Caki2 (cell line): ENCODE results near the gene RSPH9. TPM values are rescaled to one million over a fixed set of nuclear protein-coding genes. Genes with fewer than 3 reads are reported as not detected.
"Not testable (repeated sequence)": the region's sequence is repeated elsewhere in the genome, so short reads cannot be mapped to it uniquely, and the experiment has no call there.

ENCODE experiments used
- DNase-seq: peaks from one replicate; pipeline ENCODE4 v3.0.0-alpha.2; 2015; ENCODE audit warnings: low read depth
- in situ Hi-C: cut with HindIII; loops from 2 replicates; pipeline ENCODE4 v1.10.0; 2016; ENCODE audit warnings: low sequenced_read_pairs, low pct_unique_long_range_greater_than_20kb, mixed read lengths
- total RNA-seq: library from RNA; depleted of rRNA; stranded (reverse); fragments of >200 nt; shearing (Covaris generic); gene quantifications from 2 replicates; pipeline ENCODE4 v1.2.3, GENCODE V29; 2014; ENCODE audit warnings: low replicate concordance

RSPH9 gene
- total RNA-seq, 1 experiment from 2014 or later = not detected

DNA sequence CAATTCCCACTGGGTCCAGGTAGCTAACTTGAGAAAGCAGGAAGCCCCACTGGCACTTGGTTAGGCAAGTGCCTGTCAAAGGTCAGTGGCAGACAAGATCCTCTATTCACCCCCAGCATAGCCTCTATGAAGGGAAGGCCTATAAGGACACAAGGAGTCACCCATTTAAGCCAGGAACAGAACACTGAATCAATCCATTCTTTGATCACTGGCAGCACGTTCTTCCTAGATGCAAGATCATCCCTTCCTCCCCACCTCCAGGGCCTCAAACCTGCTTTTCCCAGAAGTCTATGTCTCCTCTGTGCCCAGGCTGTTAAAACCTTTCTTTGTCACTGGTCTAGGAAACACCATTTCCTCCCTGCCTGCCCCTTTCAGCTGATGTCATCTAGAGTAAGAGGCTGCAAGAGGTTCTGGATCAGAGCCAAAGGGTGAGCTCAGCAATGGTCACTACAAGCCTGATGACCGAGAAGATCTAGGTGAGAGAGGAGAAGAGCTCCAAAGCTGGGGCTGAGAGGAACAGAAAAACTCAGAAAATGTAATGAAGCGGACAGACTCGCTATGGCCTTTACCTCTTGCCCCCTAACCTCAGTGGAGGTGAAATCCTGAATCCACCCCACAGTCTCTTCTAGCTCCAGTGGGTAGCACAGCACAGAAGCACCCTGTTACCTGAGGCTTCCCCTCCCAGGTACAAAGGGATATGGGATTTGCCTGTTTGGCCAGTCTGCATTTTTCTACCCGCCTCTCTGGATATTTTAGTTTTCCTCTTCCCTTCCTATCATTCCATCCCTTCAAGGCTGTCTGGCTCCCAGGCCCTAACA lies 17.6 kb upstream of the RSPH9 start:
- peak; percentile 93 for DNase-seq
- in situ Hi-C loops = no loop called here

DNA sequence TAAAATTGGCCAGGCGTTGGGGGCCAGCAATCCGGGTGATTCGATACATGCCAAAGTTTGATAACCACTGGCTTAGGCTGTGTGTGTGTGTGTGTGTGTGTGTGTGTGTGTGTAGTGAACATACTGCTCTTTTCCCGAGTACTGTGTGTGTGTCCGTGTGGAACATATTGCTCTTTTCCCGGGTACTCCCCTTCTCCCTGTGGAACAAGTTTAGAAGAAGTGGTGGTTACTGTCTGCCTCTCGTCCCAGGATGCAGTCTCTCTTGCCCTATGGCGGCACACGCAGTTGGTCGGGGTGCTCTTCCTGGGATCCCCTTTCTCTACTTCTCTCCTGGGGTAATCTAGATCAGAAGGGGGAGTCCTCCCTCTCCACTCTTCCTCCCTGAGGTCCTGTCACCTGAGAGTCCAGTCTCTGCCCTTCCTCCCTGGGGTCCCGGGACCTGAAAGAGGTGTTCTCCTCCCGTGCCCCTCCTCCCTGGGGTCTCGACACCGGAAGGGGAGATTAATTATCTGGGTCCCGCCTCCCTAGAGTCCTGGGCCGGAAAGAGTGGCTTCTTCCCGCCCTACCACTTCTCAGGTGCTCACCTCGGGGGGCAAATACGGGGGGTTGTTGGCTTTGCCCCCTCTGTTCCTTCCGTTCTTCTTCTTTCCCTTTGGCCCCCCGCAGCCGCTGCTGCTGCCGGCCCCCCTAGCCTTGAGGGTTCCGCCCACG lies 16.3 kb upstream of the RSPH9 start:
- in situ Hi-C loops = no loop called here
- DNase-seq = peak; percentile 66

DNA sequence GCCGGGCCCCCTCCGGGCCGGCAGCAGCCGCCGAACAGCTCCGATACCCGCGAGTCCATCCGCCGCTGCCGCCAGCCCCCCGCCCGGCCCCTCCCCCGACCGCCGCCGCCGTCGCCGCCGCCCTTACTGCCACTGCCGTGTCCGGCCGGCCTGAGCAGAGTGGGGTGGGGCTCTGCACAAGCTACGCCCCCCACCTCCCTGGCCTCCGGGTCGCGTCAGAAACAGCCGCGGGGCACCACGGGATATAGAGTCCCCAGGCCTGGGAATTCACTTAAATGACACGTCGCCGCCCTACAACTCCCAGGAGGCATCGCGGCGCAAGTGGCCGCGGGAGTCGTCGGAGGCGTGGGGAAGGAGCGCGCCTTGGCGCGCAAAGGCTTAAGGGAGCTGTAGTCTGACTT lies 15.7 kb upstream of the RSPH9 start, which contains the start of gene GTPBP2:
GTPBP2 (minus strand) TSS at position 161 of the 401 bp plus-strand sequence; CDS start at position 59, 102 bp downstream.
- peak; percentile 99 for DNase-seq
- in situ Hi-C loops = no loop called here

DNA sequence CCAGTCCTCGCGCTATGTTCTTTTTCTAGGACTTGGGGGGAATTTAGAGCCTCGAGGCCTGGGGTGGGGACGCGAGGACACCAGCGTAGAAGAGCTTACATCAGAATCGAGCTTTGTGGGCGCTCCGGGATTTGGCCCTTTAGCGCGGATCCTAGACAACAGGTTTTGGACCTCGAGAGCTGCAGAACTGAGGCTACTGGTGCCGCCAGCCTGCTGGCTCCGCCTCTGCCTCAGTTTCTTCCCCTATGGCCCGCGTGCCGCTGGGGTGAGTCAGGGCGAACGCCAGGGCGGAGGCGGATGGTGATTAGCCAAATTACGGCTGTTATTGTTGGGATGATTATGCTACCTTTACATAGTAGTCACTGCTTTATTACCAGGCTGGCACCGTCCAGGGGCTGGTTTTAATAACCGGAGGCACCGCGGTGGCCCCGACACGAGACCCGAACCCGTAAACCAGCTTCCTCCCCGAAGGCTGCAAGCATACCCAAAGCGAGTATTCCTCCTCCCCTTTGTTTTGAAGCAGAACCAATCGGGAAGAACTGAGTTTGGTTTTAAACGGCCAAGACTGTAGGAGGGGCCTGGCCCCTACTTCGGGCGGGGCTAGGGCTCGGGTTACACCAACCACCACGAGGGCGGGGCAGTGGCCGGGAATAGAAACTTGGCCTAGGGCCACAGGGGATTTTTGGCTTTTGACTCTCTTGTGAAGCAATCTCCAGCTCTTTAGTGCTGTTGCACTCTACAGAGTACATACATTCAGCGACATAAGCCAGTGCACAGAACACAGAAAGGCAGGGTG lies 15.1 kb upstream of the RSPH9 start:
- in situ Hi-C loops = no loop called here
- peak; percentile 99 for DNase-seq

DNA sequence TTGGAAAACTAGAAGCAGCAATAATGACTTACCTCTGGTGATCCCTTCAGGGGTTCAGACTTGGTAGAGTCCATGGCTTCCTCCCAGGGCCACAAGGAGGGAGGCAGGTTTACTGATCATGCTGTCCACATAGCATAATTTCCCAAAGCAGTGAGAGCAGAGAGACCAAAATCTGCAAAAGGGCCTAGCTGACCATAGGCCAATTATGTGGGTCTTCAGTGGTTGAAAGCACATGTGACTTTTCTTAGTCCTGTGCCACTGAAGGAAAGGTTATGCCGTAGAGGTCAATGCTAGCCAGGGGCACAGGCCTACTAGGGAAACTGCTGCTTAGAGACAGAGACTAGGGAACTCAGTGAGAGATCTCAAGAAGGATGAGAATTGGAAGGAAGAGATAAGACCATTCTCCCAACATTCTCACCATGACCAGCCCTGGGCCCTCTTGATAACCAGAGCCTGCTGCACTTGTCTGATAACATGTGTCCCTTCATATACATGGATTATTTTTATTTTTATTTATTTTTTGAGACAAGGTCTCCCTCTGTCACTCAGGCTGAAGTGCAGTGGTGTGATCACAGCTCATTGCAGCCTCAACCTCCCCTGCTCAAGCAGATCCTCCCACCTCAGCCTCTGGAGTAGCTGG lies 13.7 kb upstream of the RSPH9 start:
- no peak for DNase-seq
- in situ Hi-C loops = no loop called here

DNA sequence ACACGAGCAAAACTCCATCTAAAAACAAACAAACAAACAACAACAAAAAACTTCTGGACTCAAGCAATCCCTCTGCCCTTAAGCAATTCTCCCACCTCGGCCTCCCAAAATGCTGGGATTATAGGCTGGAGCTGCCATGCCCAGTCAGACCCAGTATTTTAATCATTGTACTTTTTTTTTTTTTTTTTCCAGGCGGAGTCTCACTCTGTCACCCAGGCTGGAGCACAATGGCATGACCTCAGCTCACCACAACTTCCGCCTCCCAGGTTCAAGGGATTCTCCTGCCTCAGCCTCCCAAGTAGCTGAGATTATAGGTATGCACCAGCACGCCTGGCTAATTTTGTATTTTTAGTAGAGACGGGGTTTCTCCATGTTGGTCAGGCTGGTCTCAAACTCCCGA lies 11.8 kb upstream of the RSPH9 start:
- in situ Hi-C loops, DNase-seq: not testable (repeated sequence)

DNA sequence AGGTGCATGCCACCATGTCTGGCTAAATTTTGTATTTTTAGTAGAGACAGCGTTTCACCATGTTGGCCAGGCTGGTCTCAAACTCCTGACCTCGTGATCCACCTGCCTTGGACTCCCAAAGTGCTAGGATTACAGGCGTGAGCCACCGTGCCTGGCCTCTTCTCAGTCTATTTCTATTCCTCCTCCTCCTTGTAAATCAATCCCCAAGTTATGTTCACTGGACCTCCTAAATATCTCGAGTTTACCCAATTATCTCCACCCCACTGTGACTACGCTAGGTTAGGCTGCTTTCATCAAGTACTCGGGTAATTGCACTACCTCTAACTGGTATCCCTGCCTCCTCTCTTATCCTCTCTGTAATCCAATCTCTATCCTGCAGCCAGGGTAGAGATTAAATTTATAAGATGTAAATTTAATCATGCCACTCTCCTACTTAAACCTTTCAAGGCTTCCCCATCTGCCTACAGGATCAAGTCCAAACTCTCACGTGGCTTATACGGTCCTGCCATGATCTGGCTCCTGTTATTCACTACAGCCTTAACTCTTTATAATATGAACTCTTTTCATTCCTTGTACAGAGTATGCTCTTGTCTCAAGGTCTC lies 10.0 kb upstream of the RSPH9 start:
- in situ Hi-C loops = no loop called here
- no peak for DNase-seq

DNA sequence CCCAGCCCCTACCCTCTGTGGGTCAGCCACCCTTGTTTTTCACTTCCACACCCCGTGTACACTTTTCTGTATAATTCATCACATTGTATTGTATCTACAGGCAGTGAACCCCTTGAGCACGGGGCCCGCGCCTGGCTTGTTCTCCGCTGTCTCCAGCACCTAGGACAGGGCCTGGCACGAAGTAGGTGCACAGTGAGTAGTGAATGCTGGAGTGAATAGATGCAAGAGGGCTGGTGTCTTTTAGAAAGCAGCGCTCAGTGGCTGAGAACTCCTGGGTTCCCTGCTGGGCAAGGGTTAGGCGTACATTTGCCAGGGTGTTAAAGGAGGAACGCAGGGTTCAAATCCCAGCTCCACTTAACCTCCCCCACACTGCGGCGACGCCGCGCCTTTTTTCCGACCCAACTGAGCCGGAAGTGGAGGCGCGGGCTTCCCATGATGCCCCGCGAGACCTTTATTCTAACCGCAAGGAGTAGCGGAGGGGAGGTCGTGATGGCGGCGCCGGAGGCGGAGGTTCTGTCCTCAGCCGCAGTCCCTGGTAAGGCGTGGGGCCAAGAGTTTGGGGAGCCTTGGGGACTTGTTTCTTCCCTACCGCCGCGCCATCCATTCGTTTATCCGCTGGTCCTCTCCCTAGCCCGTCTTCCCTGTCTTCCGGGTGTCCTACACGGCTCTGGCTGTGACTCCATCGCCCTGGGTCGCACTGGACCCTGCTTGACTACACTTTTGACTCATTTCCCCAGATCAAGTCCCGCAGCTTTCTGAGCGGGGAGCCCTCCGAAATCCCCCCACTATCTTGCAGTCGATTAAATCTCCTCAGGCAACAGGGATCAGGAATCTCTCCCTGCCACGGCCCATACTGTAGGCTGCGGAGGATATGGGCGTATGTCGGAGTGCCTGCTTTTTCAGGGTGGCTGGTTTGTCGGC lies 9.2 kb upstream of the RSPH9 start, which contains the start of gene MAD2L1BP:
MAD2L1BP (plus strand) TSS at position 454 of the 921 bp plus-strand sequence; CDS start at position 490, 36 bp downstream.
- DNase-seq = peak; percentile 76
- in situ Hi-C loops = no loop called here

DNA sequence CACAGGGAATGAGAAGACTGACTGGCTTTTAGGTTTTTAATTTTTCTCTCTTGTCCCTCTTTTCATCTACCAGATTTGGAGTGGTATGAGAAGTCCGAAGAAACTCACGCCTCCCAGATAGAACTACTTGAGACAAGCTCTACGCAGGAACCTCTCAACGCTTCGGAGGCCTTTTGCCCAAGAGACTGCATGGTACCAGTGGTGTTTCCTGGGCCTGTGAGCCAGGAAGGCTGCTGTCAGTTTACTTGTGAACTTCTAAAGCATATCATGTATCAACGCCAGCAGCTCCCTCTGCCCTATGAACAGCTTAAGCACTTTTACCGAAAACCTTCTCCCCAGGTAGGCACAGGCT lies 8.6 kb upstream of the RSPH9 start:
- in situ Hi-C loops = no loop called here
- DNase-seq = no peak

DNA sequence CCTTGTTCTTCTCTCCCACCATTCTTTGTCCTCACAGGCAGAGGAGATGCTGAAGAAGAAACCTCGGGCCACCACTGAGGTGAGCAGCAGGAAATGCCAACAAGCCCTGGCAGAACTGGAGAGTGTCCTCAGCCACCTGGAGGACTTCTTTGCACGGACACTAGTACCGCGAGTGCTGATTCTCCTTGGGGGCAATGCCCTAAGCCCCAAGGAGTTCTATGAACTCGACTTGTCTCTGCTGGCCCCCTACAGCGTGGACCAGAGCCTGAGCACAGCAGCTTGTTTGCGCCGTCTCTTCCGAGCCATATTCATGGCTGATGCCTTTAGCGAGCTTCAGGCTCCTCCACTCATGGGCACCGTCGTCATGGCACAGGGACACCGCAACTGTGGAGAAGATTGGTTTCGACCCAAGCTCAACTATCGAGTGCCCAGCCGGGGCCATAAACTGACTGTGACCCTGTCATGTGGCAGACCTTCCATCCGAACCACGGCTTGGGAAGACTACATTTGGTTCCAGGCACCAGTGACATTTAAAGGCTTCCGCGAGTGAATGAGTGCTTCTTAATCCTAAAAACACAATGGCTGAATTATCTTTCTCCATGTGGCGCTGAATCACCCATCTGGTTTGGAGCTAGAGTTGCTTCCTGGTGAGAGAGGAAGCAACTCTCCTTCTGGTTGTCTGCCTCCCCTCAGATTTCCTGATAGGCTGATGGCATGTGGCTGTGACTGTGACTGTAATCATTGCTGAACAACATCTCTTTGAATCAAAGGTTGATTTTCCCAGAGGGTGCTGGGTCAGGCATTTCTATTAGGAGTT lies 4.6 kb upstream of the RSPH9 start:
- no peak for DNase-seq
- in situ Hi-C loops = no loop called here

DNA sequence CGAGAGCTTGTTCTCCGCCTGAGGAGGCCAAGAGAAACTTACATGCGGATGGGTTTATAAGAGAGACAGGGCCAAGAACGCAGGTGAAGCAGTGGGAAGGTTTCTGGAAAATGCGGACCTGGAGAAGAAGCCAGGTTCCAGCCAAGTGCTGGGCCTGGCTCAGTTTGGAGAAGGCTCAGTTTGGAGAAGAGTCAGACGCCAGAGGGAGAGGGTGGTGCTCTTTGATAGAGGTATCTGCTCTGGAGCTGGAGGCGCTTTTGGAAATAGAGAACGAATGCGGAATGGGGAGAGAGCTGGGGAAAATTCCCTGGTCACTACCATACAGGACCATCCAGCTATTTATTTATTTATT lies 753 bp downstream of the RSPH9 start:
- in situ Hi-C loops = no loop called here
- DNase-seq = no peak

DNA sequence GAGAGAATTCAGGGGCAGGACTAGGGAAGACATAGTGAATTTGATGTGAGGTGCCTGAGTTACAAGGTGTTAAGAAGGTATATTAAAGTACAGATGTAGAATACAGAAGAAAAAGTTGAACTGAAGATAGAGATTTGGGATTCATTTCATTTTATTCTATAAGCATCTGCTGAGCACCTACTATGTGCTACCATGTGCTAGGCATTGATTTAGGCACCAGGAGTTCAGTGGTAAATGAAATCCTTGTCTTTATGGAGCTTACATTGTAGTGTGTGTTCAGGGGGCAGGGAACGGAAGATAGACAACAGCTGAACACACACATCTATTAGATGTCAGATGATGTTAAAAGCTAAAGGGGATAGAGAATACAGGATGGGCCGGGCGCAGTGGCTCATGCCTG lies 2.8 kb downstream of the RSPH9 start:
- no peak for DNase-seq
- in situ Hi-C loops = no loop called here

DNA sequence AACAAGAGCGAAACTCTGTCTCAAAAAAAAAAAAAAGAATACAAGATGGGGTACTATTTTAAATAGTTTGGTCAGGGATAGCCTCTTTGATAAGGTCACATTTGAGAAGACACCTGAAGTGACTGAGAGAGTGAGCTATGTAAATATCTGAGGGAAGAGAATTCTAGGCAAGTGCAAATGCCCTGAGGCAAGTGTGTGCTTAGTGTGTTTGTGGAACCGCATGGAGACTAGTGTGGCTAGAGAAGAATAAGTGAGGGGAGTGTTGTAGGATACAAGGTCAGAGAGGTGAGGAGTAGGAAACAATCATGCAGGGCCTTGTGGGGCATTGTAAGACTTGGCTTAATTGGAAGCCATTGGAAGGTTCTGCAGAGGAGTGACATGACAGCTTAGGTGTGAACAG lies 3.4 kb downstream of the RSPH9 start:
- no peak for DNase-seq
- in situ Hi-C loops = no loop called here

DNA sequence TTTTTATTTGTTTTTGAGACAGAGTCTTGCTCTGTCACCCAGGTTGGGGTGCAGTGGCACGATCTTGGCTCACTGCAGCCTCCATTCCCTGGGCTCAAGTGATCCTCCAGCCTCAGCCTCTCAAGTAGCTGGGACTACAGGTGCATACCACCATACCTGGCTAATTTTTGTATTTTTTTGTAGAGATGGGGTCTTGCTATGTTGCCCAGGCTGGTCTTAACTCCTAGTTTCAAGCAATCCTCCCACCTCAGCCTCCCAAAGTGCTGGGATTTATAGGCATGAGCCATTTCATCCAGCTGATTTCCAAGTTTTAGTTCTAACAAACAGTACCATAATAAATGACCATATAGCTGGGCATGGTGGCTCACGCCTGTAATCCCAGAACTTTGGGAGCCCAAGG lies 8.0 kb downstream of the RSPH9 start:
- DNase-seq, in situ Hi-C loops: not testable (repeated sequence)

DNA sequence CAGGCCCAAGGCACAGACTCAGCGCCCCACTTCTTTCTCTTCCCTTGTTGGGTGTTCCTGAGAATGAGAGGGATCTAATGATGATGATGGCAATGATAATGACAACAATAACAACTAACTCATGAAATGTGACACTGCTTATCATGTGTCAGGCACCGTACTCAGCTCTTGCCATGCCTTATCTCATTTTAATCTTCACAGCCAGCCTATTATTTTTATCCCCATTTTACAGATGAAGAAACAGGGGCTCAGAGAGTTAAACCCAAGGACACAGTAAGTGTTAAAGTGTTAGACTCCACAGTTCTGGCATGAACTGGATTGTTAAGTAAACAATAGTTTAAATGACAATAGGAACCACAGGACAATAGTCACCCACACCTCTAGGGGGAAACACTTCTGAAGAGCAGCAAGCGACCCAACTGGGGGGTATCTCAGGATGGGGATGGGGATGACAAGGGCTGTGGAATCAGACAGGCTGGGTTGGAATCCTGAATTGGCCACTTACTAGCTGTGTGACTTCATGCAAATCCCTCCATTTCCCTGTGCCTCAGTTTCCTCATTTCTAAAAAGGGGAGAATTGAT lies 12.5 kb downstream of the RSPH9 start:
- in situ Hi-C loops = no loop called here
- no peak for DNase-seq

DNA sequence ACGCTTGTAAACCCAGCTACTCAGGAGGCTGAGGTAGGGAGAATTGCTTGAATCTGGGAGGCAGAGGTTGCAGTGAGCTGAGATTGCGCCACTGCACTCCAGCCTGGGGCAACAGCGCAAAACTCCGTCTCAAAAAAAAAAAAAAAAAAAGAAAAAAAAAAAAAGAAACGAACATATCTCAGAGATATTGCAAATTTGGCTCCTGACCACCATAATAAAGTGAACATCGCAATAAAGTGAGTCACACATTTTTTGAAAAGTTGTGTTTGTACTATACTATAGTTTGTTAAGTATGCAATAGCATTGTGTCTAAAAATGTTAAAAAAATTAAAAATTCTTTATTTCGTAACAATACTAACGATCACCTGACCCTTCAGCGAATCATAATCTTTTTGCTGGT lies 13.3 kb downstream of the RSPH9 start:
- in situ Hi-C loops = no loop called here
- no peak for DNase-seq
